NCI-H2171 (cell line): Measurements from ENCODE around the gene HRH4.

Experiments used
- DNase-seq: peaks from one replicate; lab custom pipeline; 2025; lab: John Stamatoyannopoulos, UW

HRH4 gene

GRCh38 chr18:24509435-24509834 lies 49.0 kb downstream of the HRH4 start:
- DNase-seq: no peak

- DNase-seq: no peak
Observed at GRCh38 chr18:24514439-24514838, 54.0 kb downstream of the HRH4 start.

- DNase-seq: no peak
Observed at GRCh38 chr18:24515721-24516120, 55.3 kb downstream of the HRH4 start.

- no peak for DNase-seq
Observed at GRCh38 chr18:24516261-24516660, 55.8 kb downstream of the HRH4 start.

GRCh38 chr18:24517554-24517953 lies 57.1 kb downstream of the HRH4 start:
- DNase-seq: no peak

GRCh38 chr18:24518596-24518995 lies 58.2 kb downstream of the HRH4 start:
- DNase-seq: no peak
